Measurements from ENCODE around the gene FAM20C. TPM values are rescaled to one million over a fixed set of nuclear protein-coding genes. Genes with fewer than 3 reads are reported as not detected.

Gene FAM20C
- total RNA-seq, 2 donors from 2014 or later, result 0.08 to 0.19 TPM

DNA sequence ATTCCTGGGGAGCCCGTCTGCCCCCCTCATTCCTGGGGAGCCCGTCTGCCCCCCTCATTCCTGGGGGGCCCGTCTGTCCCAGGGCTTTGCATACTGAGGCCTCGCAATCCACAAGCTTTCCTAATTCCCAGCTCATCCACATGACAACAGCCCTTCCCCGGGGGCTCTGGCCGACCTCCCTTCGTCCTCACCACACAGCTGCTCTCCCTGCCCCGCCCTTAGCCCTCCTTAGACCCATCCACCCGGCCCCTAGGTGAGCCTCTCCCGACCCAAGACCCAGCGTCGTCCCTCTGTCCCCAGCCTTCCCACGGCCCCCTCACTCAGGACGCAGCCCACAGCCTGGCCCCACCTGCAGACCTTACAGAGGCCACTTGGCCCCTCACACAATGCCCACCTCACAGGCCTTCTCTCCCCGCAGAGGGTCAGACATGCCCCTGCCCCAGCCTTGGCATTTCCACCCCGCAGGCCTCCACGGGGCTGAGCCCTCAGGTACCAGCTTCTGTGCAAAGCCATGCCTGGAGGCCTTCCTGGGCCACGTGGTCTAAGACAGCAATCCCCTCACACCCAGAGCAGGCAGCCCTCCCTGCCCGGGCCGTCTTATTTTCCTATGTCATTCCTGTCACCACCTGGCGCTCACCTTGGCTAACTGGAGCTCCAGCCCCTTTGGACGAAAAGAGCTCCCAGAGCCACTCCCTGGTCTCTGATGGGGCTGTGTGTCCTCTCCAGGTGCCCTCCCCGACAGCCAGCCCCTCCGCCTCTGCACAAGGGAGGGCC lies 3.5 kb upstream of the FAM20C start:
- H3K27ac Mint-ChIP-seq, result no peak overlapping the region
- no peaks in the 10 kb centered on the region for H3K36me3 Mint-ChIP-seq (ENCODE audit: low read depth)
- H3K9me3 Mint-ChIP-seq, result no peaks in the 10 kb centered on the region
- ATAC-seq (replicated peaks), result no peak
- H3K4me3 Mint-ChIP-seq, result no peak overlapping the region
- H3K4me1 Mint-ChIP-seq, result no peaks in the 10 kb centered on the region
- peaks cover 17% of the 10 kb centered on the region for H3K27me3 Mint-ChIP-seq

DNA sequence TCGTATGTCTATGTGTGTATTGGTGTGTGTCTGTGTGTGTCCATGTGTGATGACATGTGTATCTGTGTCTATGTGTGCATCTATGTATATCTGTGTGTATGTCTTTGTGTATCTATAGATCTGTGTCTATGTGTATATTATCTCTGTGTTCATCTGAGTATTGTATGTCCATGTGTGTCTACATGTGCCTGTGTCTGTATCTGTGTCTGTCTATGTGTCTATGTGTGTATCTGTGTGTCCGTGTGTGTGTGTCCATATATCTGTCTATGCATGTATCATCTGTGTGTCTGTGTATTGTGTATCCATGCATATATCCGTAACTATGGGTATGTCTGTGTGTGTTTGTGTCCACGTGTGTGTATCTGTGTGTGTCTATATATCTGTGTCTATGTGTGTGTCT lies 2.7 kb upstream of the FAM20C start:
- Mint-ChIP-seq H3K9me3 (no peaks in the 10 kb centered on the region), H3K27ac (no peak overlapping the region), H3K27me3 (peaks cover 17% of the 10 kb centered on the region)

DNA sequence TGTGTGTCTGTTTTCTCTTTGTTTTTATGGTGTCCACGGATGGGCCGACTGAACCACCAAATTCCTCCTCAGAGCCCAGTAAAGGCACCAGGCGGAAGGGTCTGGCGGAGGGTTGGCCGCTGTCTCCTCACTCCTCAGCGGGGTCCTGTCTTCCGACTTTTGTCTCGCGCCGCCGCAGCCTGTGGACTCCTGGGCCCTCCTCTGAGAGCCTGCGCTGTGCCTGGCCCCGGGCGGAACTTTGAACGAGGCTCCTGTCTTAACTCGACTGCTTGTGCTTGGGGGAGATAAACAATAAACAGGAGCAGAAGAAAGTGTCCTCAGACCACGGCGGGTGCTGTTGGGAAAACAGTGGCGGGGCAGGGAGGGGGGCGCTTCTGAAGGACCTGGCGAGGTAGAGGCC lies 2.2 kb upstream of the FAM20C start:
- H3K36me3 Mint-ChIP-seq (ENCODE audit: low read depth), result no peaks in the 10 kb centered on the region
- no peaks in the 10 kb centered on the region for H3K9me3 Mint-ChIP-seq
- peaks cover 18% of the 10 kb centered on the region for H3K27me3 Mint-ChIP-seq
- no peak overlapping the region for H3K4me3 Mint-ChIP-seq
- H3K4me1 Mint-ChIP-seq, result no peaks in the 10 kb centered on the region
- ATAC-seq (replicated peaks), result no peak
- H3K27ac Mint-ChIP-seq, result no peak overlapping the region

More for the DNA sequence above, 2.7 kb upstream of the FAM20C start:
- no peak for ATAC-seq (replicated peaks)
- Mint-ChIP-seq H3K36me3 (ENCODE audit: low read depth) (no peaks in the 10 kb centered on the region), H3K4me1 (no peaks in the 10 kb centered on the region), H3K4me3 (no peak overlapping the region)

DNA sequence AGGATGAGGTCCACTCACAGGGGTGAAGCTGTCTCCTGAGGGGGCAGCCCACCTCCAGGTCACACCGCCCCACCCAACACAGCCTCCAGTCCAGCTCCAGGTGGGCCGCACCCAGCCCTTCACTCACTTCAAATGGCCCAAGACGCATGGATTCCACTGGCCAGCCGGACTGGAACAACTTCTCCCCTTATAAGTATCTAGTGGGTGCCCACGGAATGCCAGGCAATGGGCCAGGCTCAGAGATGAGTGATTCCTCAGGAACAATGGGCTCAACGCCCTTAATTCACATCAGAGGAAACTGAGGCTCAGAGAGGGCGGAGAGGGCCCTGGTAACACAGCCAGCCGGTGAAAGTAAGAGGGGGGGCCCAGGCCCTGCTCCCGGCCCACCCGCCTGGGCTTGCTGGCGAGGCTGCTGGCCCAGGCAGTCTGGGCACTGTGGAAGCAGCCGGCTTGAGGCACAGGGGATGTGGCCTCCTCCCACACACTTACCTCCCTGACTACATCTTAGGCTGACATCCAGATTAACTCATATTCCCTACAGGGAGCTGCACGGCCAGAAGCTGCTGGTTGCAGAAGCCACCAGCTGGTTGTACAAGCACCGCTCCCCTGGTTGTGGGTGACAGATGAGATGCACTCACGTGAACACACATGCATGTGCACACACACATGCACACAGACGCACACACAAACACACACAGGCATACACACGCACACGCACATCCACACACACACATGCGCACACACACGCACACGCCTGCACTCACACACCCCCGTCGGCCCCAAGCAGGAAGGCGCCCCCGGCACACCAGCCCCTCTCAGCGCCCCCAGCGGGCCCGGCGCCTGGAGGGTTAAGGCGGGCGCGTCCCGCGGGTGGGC lies 1.0 kb upstream of the FAM20C start:
- H3K4me3 Mint-ChIP-seq, result peak overlapping the region; percentile 61
- no peaks in the 10 kb centered on the region for H3K9me3 Mint-ChIP-seq
- H3K4me1 Mint-ChIP-seq, result no peaks in the 10 kb centered on the region
- ATAC-seq (replicated peaks), result no peak
- H3K27ac Mint-ChIP-seq, result no peak overlapping the region
- peaks cover 27% of the 10 kb centered on the region for H3K27me3 Mint-ChIP-seq
- no peaks in the 10 kb centered on the region for H3K36me3 Mint-ChIP-seq (ENCODE audit: low read depth)

DNA sequence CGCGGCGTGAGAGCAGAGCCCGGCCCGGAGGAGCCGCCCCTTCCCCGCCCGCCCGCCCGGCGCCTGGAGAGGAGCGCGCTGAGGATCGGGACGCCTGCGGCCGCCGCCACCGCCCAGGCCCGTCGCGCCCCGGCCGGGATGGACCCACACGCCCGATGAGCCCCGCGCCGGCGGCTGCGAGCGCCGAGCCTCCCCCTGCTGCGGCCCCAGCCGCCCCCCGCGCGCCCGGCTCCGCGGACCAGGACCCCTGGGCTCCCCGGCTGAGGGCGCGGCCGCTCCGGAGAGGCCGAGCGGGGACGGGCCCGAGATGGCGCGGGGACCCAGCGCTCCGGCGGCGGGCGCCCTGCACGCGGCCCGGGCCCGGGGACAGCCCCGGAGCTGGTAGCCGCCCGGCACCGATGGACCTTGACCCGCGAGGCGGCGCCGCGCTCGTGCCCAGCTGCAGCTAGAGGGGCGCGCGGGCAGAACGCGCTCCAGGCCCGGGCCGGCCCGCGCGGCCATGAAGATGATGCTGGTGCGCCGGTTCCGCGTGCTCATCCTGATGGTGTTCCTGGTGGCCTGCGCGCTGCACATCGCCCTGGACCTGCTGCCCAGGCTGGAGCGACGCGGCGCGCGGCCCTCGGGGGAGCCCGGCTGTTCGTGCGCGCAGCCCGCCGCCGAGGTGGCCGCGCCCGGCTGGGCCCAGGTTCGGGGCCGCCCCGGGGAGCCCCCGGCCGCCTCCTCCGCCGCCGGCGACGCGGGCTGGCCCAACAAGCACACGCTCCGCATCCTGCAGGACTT lies 520 bp downstream of the FAM20C start:
- peaks cover 27% of the 10 kb centered on the region for H3K27me3 Mint-ChIP-seq
- H3K36me3 Mint-ChIP-seq (ENCODE audit: low read depth), result no peaks in the 10 kb centered on the region
- no peak overlapping the region for H3K4me3 Mint-ChIP-seq
- ATAC-seq (replicated peaks), result no peak
- H3K4me1 Mint-ChIP-seq, result no peaks in the 10 kb centered on the region
- no peaks in the 10 kb centered on the region for H3K9me3 Mint-ChIP-seq
- H3K27ac Mint-ChIP-seq, result no peak overlapping the region

DNA sequence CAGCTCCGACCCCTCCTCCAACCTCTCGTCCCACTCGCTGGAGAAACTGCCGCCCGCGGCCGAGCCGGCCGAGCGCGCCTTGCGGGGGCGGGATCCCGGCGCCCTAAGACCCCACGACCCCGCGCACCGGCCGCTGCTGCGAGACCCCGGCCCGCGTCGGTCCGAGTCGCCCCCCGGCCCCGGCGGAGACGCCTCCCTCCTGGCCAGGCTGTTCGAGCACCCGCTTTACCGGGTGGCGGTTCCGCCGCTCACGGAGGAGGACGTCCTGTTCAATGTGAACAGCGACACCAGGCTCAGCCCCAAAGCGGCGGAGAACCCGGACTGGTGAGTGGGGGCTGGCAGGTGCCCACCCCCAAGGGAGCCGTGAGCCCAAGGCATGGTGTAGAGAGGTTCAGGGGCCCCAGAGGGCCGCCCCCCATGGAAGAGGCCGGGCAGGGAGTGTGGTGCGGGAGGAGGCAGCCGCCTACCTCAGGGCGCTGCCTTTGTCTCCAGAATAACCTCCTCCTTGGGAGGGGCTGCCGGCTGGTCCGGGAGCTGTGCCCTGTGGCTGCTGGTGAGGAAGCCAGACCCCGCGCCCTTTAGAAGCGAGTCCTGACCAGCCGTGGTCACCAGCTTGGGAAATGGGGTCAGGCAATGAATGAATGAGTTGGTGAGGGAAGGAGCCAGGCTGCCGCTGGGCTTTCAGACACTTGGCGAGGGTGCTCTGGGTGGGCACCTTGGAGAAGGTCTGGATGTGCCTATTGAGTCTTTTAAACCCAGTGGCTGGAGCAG lies 1.3 kb downstream of the FAM20C start:
- no peaks in the 10 kb centered on the region for H3K9me3 Mint-ChIP-seq
- no peaks in the 10 kb centered on the region for H3K36me3 Mint-ChIP-seq (ENCODE audit: low read depth)
- peaks cover 27% of the 10 kb centered on the region for H3K27me3 Mint-ChIP-seq
- no peak overlapping the region for H3K27ac Mint-ChIP-seq
- no peak for ATAC-seq (replicated peaks)
- no peak overlapping the region for H3K4me3 Mint-ChIP-seq
- H3K4me1 Mint-ChIP-seq, result no peaks in the 10 kb centered on the region

DNA sequence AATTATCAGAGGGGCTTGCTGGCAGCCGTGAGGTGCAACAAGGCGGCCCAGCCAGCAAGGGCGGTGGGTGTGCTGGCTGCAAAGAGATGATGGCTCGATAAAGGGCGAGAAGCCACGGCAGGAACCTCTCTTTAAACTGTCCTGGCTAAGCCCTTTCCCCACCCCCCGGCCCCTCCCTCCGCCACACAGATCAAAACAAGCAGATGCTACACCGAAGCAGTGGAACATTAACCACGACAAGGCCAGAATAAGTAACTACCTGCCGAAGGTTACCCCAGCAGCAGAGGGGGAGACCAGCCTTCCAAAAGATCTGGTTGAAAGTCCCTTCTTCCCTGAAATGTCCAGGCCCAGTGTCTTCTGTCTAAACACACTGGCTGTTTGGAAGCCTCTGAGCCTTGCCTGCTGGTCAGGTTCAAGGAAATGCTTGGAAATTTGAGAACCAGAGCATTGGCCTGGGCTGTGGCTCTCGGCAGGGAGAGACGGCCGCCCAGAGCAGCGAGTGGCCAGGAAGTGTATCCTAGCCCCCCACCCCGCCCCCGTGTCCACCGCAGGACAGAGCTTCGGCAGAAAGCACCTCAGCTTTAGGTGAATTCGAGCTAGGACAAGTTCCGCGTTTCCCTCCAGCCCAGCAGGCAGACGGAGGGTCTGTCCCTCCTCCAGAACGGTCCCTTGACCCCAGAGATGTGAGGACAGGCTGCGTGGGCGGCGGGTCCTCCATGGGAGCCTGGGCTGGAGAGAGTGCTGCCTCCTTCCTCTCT lies 2.1 kb downstream of the FAM20C start:
- H3K4me1 Mint-ChIP-seq, result no peaks in the 10 kb centered on the region
- no peak for ATAC-seq (replicated peaks)
- no peaks in the 10 kb centered on the region for H3K36me3 Mint-ChIP-seq (ENCODE audit: low read depth)
- no peak overlapping the region for H3K27ac Mint-ChIP-seq
- peaks cover 22% of the 10 kb centered on the region for H3K27me3 Mint-ChIP-seq
- no peaks in the 10 kb centered on the region for H3K9me3 Mint-ChIP-seq
- no peak overlapping the region for H3K4me3 Mint-ChIP-seq

DNA sequence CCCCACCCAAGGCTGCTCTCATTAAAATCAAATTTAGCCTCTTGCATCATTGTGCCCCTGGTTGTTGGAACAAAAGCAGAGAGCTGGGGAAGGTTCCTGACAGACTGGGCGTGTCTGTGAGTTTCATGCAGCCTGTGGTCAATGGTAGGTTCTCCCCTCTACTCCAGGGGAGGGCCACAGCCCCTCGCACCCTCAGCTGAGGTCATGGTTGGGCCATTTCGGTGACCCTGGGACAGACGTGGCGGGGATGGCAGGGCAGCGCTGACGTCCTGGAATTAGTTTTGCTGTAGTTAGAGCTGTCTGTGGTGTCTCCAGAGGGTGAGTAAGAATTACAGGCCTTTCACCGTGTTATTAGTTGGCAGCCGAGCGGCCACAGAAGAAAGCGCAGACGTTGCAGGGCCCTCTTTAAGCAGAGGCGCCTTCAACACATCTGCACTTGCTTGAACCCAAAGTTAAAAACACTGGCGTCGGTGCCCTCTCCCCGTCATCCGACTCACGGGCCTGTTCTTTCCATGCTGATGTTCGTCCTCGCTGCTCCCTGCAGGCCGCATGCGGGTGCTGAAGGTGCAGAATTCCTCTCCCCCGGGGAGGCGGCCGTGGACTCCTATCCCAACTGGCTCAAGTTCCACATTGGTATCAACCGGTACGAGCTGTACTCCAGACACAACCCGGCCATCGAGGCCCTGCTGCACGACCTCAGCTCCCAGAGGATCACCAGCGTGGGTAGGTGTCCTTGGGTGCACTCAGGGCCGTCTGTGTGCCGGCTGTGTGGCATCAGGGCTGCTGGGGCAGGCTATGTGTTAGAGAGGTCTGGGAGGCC lies 2.8 kb downstream of the FAM20C start:
- H3K27ac Mint-ChIP-seq, result no peak overlapping the region

DNA sequence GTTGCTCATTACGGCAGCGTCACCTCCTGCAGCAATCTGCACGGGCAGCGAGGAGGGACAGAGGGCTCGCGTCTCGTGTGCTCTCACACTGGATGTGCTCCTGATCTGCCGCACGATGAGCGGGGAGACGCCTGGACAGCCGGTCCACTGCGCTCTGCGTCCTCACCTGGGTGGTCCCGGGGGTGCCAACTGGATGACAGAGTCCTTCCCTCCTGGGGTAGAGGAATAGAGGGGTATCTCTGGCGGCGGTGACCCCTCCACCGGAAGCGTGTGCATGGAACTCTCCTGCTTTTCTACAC lies 3.4 kb downstream of the FAM20C start:
- H3K36me3 Mint-ChIP-seq (ENCODE audit: low read depth), result no peaks in the 10 kb centered on the region
- ATAC-seq (replicated peaks), result no peak
- H3K9me3 Mint-ChIP-seq, result no peaks in the 10 kb centered on the region
- no peak overlapping the region for H3K4me3 Mint-ChIP-seq
- H3K27ac Mint-ChIP-seq, result no peak overlapping the region
- H3K27me3 Mint-ChIP-seq, result peaks cover 14% of the 10 kb centered on the region
- H3K4me1 Mint-ChIP-seq, result no peaks in the 10 kb centered on the region

More for the DNA sequence above, 2.8 kb downstream of the FAM20C start:
- ATAC-seq (replicated peaks), result no peak
- no peak overlapping the region for H3K4me3 Mint-ChIP-seq
- H3K4me1 Mint-ChIP-seq, result no peaks in the 10 kb centered on the region
- no peaks in the 10 kb centered on the region for H3K9me3 Mint-ChIP-seq
- H3K36me3 Mint-ChIP-seq (ENCODE audit: low read depth), result no peaks in the 10 kb centered on the region
- H3K27me3 Mint-ChIP-seq, result peaks cover 14% of the 10 kb centered on the region

DNA sequence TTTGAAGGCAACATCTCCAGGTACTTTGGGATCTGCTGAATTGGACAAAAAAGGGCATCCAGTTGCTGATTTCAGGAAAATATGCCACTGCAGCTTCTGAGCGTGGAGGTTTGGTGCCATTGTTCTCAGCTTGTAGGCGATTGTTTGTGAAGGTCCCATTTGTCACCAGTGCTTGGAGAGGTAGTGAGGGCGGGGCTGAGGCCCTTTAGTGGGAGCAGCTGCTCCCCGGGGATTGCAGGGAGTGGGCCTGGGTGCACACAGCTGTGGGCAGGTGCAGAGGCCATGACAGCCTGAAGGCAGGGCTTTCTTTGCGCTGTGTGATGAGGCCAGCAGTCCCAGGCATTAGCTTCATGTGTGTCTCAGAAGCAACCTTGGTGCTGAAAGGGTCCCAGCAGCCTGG lies 3.9 kb downstream of the FAM20C start:
- H3K27me3 Mint-ChIP-seq, result peaks cover 14% of the 10 kb centered on the region
- H3K27ac Mint-ChIP-seq, result no peak overlapping the region
- ATAC-seq (replicated peaks), result no peak
- H3K4me1 Mint-ChIP-seq, result no peaks in the 10 kb centered on the region
- no peaks in the 10 kb centered on the region for H3K9me3 Mint-ChIP-seq
- no peak overlapping the region for H3K4me3 Mint-ChIP-seq
- no peaks in the 10 kb centered on the region for H3K36me3 Mint-ChIP-seq (ENCODE audit: low read depth)

DNA sequence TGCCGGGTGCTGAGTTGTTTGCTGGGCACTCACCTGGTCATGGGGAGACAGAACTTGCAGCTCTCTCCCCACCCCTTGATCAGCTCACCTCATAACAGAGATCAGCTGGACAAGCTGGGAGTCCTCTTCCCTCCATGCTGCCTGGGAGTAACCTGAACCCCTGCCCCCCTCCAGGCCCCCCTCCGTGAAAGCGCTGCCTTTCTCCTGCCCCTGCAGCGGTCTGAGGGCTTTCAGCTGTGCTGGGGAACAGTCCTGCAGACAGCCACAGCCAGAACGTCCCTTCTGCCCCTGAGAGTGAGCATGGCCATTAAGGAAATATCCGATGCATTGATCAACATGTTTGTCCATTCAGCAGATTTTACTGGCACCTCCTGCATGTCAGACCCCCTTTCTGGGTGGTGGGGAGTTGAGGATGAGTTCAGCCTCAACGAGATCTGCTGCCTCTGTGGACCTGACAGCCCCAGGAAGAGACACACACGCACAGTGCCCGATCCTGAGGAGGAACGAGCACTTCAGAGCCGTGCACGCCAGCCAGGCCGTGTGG lies 4.5 kb downstream of the FAM20C start:
- Mint-ChIP-seq H3K4me1 (no peaks in the 10 kb centered on the region), H3K36me3 (ENCODE audit: low read depth) (no peaks in the 10 kb centered on the region), H3K27me3 (peaks cover 11% of the 10 kb centered on the region), H3K27ac (no peak overlapping the region), H3K9me3 (no peaks in the 10 kb centered on the region), H3K4me3 (no peak overlapping the region)
- no peak for ATAC-seq (replicated peaks)

DNA sequence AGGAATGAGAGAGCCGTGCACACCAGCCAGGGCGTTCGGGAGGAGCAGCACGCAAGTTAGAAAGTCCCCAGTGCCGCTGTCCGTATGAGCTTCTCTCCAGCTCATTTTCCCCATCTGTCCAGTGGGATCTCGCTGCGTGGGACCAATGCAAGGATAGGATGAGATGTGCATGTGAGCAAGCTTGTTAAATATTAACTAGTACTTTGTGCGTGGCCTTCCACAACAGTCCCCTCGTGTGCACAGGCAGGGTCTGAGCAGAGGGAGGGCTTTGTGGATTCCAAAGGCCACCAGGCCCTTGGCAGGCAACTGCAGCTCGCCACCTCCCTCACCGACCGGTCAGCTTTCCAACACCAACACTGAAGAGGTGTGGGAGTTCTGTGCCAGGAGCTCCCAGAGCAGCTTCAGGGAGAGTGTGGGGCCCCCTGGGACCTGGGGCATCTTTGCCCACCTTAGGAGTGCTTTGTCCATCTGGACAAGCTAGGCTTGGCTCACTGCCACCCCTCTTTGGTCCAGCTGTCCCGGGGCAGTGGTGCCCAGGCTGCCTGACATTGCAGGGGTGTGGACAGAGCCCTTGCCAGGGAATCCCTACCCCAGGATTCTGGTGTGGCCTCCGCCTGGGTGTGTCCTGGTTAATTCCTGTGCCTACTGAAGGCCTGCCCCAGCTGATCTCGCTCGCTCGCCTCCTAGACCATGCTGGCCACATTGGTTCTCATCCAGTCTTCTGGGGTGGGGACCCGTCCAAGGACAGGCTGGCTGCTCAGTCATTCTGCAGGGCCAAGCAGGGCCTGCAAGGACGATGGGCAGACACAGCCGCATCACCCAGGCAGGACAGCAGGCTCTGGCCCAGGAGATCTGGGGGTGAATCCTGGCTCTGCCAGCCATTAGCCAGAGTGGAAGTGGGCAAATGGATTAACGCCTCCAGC lies 5.3 kb downstream of the FAM20C start:
- no peak for ATAC-seq (replicated peaks)
- no peaks in the 10 kb centered on the region for H3K9me3 Mint-ChIP-seq

More for the DNA sequence above, 5.3 kb downstream of the FAM20C start:
- Mint-ChIP-seq H3K27me3 (peaks cover 11% of the 10 kb centered on the region), H3K4me1 (no peaks in the 10 kb centered on the region), H3K4me3 (no peak overlapping the region), H3K36me3 (ENCODE audit: low read depth) (no peaks in the 10 kb centered on the region), H3K27ac (no peak overlapping the region)

Measured in activated T-helper 17 cell treated with anti-CD3 and anti-CD28 coated beads, Interleukin-2, amount 50 U/mL, for 72 hours (primary cell).